GM19239 (cell line): ENCODE data around the gene EBLN2.
A peak's percentile ranks its signal among the peaks of the same experiment; 100 is the strongest.

ENCODE experiments used
- DNase-seq: peaks from one replicate; pipeline ENCODE4 v3.0.0; 2011; ENCODE audit warnings: low spot score; ENCODE audit not compliant: insufficient read length
- FAIRE-seq: peaks from 2 replicates; lab custom pipeline; 2011; peaks lifted over from hg19 to GRCh38; lab: Jason Lieb, UNC

Gene EBLN2

DNA sequence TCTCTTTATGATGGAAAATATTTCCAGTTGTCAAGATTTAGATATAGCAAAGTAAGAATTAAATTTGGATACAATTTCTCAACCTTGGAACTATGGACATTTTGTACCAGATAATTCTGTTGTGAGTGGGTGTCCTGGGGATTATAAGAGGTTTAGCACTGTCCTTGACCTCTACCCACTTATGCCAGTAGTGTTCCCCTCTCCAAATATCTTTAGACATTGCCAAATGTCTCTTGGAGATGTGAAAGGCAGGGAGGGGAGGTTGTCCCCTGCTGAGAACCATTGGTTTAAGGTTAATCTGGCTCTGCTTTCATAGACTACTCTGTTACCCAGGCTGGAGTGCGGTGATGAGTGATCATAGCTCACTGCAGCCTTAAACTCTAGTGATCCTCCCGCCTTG lies at the start of gene EBLN2:
Gene EBLN2 (plus strand): TSS at position 244 of the 400 bp plus-strand sequence. CDS start 423 bp downstream, outside the sequence.
- FAIRE-seq (no peak), DNase-seq (no peak)

DNA sequence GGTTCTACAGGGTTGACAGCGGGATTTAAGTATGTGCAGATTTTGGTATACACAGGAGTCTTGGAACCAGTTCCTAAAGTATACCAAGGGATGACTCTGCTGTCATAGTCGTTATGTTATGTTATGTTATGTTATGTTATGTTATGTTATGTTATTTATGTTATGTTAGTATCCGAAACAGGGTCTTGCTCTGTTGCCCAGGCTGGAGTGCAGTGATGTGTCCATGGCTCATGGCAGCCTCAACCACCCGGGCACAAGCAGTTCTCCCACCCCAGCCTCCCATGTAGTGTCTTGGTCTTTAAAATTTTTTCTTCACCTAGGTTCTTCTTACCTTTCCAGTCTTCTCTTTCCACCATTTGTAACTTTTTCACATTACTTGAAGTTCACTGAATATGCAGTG lies 43.2 kb upstream of the EBLN2 start:
- DNase-seq (no peak), FAIRE-seq (no peak)

DNA sequence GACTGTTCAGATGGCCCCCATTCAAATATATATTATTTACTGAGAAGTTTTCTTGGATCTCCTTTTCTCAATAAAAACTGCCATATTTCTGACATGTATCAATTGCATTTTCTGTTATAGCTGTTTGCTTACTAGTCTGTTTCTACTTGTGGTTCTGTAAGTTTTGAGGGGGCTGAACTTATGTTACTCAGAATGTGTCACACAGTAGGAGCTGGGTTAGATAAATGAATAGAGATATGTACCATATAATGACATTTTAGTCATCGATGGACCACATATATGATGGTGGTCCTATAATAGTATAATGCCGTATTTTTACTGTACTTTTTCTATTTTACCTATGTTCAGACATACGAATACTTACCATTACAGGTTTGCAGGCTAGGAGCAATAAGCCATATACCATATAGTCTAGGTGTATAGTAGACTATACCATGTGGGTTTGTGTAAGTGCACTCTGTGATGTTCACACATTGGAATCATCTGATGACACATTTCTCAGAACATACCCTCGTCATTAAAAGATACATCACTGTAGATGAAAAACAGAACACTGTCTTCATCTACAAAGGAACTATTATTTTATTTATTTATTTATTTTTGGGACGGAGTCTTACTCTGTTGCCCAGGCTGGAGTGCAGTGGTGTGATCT lies 42.5 kb upstream of the EBLN2 start:
- no peak for FAIRE-seq

DNA sequence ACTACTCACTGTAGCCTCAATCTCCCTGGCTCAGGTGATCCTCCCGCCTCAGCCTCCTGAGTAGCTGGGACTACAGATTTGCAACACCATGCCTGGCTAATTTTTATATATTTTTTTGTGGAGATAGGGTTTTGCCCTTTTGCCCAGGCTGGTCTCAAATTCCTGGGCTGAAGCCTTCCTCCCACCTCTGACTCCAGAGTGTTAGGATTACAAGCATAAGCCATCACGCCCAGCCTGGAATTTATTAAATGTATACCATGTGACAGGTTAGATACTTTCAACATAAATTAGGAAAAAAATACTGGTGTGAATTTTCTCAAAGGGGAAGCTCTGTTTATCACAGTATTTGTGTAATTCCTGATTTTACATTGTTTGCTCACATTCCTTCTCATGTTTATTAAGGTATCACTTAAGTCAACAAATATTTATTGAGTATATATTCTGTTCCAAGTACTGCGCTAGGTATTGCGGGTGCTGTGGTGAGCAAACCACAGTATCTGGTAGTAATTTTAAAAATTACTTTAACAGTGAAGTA lies 40.1 kb upstream of the EBLN2 start:
- FAIRE-seq (no peak), DNase-seq (no peak)

More for the DNA sequence above, 42.5 kb upstream of the EBLN2 start:
- DNase-seq: no peak

DNA sequence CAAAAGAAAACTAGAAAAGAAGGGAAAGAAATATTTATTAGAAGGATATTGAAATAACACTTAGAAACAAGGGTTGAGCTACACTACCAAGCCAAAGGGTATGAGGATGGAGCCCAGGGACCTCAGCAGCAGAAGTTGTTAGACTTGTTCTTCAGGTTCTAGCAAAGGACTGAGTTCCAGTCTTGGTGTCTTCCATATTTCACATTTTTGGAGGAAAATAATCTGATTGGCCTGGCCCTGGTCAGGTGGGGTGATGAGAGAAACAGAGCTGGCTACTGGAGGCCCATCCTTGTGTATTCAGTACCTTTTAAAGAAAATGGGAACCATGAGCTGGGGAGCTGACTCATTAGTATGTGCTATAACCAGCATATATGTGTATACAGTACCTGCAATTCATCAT lies 36.6 kb upstream of the EBLN2 start:
- FAIRE-seq: peak; percentile 53

DNA sequence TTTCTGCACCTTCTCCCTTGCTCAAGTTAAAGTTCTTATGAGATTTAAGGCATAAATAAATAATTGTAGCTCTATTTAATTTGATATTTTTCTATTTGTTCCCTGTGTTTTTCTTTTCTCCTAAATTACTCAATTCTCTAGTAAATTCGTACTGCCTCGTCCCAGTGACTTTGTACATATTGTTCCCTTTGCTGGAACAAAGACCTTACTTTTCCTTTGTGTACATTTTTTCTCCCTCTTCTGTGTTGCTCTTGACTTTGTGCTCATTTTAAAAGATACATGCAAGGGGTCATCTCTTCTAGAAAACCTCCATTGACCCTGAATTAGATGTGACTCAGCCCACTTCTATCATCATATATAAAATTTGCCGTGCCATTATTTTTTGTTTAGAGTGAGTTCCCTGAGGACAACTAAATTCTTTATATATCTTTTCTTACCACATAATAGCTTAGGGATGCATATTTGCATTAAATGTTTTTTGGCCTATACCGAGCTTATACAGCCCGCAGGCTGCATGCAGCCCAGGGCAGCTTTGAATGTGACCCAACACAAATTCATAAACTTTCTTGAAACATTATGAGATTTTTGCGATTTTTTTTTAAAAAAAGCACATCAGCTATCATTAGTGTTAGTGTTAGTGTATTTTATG lies 35.2 kb upstream of the EBLN2 start:
- no peak for FAIRE-seq
- DNase-seq: no peak

More for the DNA sequence above, 36.6 kb upstream of the EBLN2 start:
- no peak for DNase-seq

DNA sequence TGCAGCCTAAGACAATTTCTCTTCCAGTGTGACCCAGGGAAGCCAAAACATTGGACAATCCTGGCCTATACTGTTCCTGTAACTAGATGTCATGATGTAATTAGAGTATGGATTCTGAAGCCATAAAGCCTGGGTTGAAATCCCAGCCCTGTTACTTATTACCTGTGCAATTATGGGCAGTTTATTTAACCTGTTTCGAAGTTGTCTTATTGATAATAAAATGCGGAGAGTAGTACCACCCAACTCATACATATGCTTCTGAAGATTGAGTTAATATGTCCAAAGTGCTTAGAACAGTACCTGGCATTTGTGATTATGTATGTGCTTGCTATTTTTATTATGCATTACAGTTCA lies 34.7 kb upstream of the EBLN2 start:
- FAIRE-seq (no peak), DNase-seq (no peak)

DNA sequence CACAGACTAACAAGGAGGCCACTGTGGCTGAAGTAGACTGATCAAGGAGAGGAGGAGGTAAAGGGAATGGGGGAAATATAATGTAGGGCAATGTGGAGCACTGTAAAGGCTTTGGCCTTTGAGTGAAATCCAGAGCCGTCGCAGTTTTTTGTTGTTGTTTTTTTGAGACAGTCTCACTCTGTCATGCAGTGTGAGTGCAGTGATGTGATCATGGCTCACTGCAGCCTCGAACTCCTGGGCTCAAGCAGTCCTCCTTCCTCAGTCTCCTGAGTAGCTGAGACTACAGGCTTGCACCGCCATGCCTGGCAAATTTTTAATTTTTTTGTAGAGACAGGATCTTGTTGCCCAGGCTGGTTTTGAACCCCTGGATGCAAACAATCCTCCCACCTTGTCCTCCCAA lies 32.7 kb upstream of the EBLN2 start:
- no peak for DNase-seq
- no peak for FAIRE-seq

DNA sequence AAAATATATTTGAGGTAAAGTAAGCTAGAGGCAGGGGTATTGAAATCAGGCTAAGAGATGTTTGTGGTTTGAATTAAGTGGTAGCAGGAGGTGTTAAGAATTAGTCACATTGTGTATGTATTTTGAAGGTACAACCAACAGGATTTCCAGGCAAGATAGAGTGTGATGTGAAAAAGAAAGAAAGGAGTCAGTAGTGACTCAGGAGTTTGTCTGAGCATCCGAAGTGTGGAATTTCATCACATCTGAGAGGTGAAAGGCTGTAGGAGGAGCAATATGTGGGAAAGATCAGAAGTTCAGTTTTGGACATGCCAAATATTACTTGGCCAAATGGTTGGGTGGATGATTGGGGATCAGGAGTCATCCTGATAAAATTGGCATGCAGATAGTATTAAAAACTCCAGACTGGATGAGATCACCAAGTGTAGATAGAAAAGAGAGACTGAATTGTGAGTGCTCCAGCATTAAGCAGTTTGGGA lies 32.1 kb upstream of the EBLN2 start:
- no peak for FAIRE-seq
- DNase-seq: no peak

DNA sequence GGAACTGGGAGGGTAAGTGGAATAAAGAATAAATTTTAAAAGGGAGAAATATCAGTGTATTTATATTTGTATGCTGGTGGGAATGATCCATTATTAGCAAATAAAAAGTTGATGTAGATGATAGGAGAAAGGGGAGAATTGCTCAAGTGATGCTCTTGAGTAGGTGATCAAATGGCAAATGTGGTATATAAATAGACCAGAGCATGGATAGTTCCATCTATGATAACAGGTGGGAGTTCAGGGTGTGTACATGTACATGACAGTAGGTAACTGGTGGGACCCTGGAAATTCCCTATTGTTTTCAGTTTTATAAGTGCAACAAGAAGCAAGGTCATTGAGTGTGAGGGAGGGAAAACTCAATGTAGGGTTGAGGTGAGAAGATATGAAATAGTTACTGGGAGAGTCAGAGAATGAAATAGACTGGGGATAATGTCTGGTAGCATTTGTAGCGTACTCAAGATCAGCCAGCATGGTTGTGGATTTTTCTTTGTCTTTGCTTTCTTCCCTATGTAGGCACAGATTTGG lies 31.3 kb upstream of the EBLN2 start:
- FAIRE-seq (no peak), DNase-seq (no peak)

DNA sequence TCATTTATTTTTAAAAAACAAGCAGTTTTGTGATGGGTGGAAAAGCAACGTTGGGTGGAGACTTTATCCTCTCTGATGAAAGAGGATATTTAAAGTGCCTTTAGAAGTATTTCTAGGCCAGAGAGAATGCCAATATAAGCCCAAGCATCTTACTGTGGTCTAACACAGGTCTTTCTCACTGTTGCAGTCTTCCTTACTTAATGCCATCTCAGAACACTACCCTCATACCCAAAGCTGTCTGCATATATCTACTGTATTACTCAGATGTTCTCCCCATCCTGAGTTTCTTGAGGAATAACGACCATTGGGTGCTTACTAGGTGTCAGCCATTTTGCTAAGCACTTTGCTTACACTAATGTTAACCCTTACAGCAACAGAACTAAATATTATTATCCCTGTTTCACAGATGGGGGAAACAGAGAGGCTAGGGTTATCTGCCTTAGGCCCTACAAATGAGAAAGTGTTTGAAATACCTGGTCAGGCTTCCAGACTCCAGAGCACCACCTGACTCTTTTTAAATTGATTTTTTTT lies 29.8 kb upstream of the EBLN2 start:
- FAIRE-seq: no peak

DNA sequence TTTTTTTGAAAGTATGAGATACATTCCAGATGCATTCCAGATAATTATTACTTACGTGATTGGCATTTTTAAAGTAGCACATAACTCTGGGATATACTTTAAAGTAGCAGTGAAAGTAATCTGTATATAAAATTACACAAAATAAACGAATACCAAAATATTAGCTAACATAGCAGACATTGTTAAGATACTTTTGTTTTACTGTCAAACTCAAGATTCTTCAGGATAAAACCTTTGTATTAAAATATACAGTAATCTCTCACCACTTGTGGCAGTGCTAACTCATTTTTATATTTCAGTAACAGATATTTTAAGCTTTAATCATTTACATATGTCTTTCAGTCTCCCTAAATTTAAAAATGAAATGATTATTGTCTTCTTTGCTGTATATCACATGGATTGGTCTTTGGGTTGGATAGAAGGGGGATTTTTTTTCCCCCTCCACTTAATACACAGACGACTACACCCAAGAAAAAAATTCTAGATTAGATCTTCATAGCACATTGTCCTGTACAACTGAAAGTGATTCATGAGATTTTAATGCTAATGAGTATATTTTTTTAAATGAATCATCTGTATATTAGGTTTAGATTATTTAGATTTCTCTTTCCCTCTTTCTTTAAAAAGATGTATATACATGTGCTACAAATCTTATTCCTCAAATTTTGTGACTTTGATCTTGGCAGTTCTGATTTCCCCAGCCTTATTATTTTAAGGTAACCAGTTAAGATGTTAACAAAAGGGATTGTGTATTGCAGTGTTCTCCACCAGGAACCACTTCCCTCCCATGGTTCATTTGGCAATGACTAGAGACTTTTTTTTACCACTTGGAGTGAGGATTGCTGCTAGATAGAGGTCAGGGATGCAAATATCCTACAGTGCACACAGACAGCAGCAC lies 24.5 kb upstream of the EBLN2 start:
- no peak for DNase-seq
- FAIRE-seq: no peak

More for the DNA sequence above, 29.8 kb upstream of the EBLN2 start:
- no peak for DNase-seq

DNA sequence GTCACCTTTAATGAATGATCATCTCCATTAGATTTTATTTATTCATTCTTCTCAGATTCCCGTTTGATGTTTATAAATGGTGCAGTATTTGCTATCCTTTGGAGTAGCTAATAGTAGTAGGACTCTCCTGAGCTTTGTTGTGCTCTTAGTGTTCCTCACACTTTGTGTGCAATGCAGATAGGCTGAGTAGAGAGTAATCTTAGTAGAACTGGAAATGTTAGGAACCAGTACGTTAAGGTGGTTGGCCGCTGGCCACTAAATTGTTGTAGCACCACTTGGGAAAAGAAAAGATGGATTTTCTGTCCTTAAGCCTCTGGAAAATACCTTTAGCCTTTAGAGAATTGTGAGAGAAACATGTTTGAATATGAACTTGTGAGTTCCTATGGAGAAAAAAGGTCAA lies 19.9 kb upstream of the EBLN2 start:
- FAIRE-seq: no peak
- DNase-seq: no peak

DNA sequence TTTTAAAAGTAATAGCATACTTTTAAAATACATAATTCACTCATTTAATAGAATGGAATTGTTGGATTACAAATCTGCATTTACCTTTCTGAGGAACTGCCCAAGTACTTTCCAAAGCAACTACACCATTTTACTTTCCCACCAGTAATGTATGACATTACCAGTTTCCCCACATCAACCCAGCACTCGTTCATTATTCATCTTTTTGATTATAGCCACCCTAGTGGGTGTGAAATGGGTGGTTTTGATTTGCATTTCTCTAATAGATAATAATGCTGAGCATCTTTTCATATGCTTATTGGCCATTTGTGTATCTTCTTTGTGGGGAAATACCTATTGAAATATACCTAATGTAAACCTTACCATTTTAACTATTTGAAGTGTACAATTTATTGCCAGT lies 18.0 kb upstream of the EBLN2 start:
- DNase-seq: no peak
- FAIRE-seq: no peak

DNA sequence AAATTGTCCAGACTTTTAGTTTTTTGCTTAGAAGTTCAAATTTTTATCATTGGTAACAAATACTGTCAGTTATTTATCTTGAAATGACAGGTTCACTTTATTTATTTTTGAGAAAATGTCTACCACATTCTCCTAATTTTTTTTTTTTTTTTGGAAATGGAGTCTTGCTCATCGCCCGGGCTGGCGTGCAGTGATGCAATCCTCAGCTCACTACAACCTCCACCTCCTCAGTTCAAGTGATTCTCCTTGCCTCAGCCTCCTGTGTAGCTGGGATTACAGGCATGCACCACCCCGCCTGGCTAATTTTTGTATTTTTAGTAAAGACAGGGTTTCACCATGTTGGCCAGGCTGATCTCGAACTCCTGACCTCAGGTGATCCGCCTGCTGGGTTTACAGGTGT lies 16.1 kb upstream of the EBLN2 start:
- no peak for FAIRE-seq
- no peak for DNase-seq

DNA sequence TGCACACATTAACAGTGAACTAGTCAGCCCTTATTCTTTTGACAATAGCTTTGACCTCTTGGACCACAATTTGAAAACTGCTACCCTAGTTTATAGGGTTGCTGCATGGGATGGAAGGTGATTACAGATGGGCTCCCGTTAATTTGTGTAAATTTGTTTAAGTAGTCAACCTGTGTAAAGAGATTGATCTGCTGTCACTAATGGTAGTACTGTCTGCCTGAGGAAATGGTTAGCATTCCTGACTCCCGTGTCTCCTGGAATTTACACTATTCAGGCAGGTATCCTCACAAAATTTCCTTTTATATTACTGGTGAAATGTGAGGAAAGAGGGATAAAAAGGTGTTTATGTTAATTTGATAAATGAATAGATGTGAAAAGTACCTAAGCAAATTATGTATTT lies 15.3 kb upstream of the EBLN2 start:
- FAIRE-seq (no peak), DNase-seq (no peak)

DNA sequence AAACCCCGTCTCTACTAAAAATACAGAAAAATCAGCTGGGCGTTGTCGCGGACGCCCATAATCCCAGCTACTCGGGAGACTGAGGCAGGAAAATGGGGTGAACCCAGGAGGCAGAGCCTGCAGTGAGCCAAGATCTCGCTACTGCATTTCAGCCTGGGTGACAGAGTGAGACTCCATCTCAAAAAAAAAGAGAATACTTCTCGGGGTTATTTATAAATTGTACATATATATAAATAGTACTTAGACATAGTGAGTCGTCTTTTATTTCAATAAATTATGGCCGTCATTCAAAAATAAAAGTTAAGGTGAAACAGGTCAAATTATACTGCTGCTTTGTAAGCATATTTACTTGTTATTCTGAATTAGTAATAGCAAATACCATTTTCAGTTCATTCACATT lies 12.1 kb upstream of the EBLN2 start:
- FAIRE-seq (no peak), DNase-seq (no peak)

DNA sequence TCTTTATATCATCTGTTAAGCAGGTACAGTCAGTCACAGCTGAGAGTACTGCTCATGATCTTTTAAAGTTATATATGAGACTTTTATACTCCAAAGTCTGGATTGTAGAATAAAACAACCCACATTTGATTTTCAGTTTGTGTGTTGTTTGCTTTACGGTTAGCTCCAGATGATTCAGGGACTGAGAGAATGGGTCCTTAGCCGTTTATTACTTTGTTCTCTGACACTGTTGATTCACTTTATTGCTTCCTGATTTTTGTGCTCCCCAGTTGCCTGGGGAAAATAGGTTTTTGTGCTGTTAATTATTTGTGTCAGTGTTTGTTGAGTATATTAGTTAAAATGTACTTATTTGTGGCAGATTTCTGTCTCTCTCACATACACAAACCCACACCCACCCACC lies 8.6 kb upstream of the EBLN2 start:
- no peak for DNase-seq
- FAIRE-seq: no peak

DNA sequence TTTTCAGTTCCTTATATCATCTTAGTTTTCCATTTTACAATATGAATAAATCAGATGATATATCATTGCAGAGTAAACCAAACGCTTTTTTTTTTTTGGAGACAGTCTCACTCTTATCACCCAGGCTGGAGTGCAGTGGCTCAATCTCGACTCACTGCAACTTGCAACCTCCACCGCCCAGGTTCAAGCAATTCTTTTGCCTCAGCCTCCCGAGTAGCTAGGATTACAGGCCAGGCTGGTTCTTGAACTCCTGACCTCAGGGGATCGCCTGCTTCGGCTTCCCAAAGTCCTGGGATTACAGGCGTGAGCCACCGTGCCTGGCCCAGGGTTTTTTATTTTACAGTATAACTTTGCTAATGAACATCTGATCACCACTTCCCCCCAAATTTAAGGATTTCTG lies 5.9 kb upstream of the EBLN2 start:
- DNase-seq (no peak), FAIRE-seq (no peak)
